Gastrocnemius medialis (tissue), 4 donors: ENCODE measurements around the gene TMEM214. TPM values are rescaled to one million over a fixed set of nuclear protein-coding genes. Genes with fewer than 3 reads are reported as not detected.
A peak's percentile ranks its signal among the peaks of the same experiment; 100 is the strongest.

Experiments
- ATAC-seq, 2 donors: fragments of 150-250 bp; one replicate each; pipeline ENCODE4 v1.9.1; 2016
- DNase-seq, 2 donors: peaks; one replicate each; pipeline ENCODE4 v3.0.0-alpha.2; 2019
- H3K27ac ChIP-seq, 4 donors: fragments of 200-600 bp; sonication (generic); 1 replicate in 1 of 4; 2 replicates in 3 of 4; pipeline ENCODE4 v1.5.1; 2016 to 2018; ENCODE audit warnings: mild to moderate bottlenecking in 2 of 4, moderate library complexity in 1 of 4
- H3K27me3 ChIP-seq, 3 donors: fragments of 200-600 bp; sonication (generic) in 2 of 3; 1 replicate in 1 of 3; 2 replicates in 2 of 3; pipeline versions ENCODE4 v1.5.1 to v1.6.0; 2016 to 2019; ENCODE audit warnings: mild to moderate bottlenecking in 1 of 3, moderate library complexity in 1 of 3
- H3K36me3 ChIP-seq, 2 donors: fragments of 200-600 bp; sonication (generic) in 1 of 2; one replicate each; pipeline ENCODE4 v1.5.1; 2017 to 2018
- H3K4me1 ChIP-seq, 2 donors: fragments of 200-600 bp; sonication (generic) in 1 of 2; one replicate each; pipeline ENCODE4 v1.5.1; 2016 to 2017; ENCODE audit warnings: mild to moderate bottlenecking in 2 of 2
- H3K4me3 ChIP-seq, 4 donors: fragments of 200-600 bp; sonication (generic) in 3 of 4; 1 replicate in 1 of 4; 2 replicates in 3 of 4; pipeline ENCODE4 v1.5.1; 2016 to 2019; ENCODE audit warnings: mild to moderate bottlenecking in 2 of 4
- H3K9me3 ChIP-seq, 3 donors: fragments of 200-600 bp; sonication (generic) in 2 of 3; 1 replicate in 1 of 3; 2 replicates in 2 of 3; pipeline ENCODE4 v1.5.1; 2016 to 2019
- CTCF ChIP-seq, 5 experiments: fragments of 450-650 bp in 3 of 5; fragments of 200-600 bp in 2 of 5; sonication (generic) in 2 of 5; IDR thresholded peaks in 4 of 5; conservative IDR thresholded peaks in 1 of 5; 1 replicate in 4 of 5; 2 replicates in 1 of 5; pipeline ENCODE4 v1.5.1; 2016 to 2019; ENCODE audit warnings: antibody characterized with exemption in 5 of 5, mild to moderate bottlenecking in 3 of 5, moderate library complexity in 3 of 5
- POLR2A ChIP-seq, 2 donors: fragments of 450-650 bp; IDR thresholded peaks; one replicate each; pipeline ENCODE4 v1.6.1; 2017; ENCODE audit warnings: antibody characterized with exemption in 2 of 2, mild to moderate bottlenecking in 2 of 2, moderate library complexity in 2 of 2
- in situ Hi-C, 4 donors: fragments of 200-750 bp; cut with MboI; loops; one replicate each; pipeline versions ENCODE4 v1.15.0 to v1.8.0; 2017; ENCODE audit warnings: low sequenced_read_pairs in 4 of 4
- intact Hi-C: fragments of 100-400 bp; cut with DNase I; formaldehyde crosslinking; loops from one replicate; pipeline ENCODE4 v1.15.1; 2023; ENCODE audit warnings: low total_unique reads
- total RNA-seq, 4 donors: library from RNA; depleted of rRNA; stranded (reverse); fragments of >200 nt; gene quantifications; one replicate each; pipeline versions ENCODE4 v1.1.0 to v1.2.3, GENCODE V29; 2016

The TMEM214 gene
- total RNA-seq, 4 donors from 2014 or later: 20.0 to 37.7 (median 24.9) TPM

- TF ChIP-seq POLR2A (IDR thresholded peaks at IDR 0.05) (no peak), CTCF (IDR thresholded peaks at IDR 0.05 in 4 of 5, conservative IDR thresholded peaks at IDR 0.05 in 1 of 5) (no peak)
- in situ Hi-C loops: no loop called here
- Histone ChIP-seq H3K4me1 (peaks cover 22 to 50% of the 10 kb centered on the region in 2 donors), H3K36me3 (no peaks in the 10 kb centered on the region), H3K27me3 (no peaks in the 10 kb centered on the region), H3K9me3 (no peaks in the 10 kb centered on the region), H3K4me3 (no peak overlapping the region), H3K27ac (peak overlapping the region in 1 of 4 donors; percentile 1)
- peak in 1 of 2 donors; percentile 31 for ATAC-seq
- intact Hi-C loops: no loop called here
- DNase-seq: no peak
Observed at GRCh38 chr2:26988058-26988860, 44.5 kb upstream of the TMEM214 start.

- Histone ChIP-seq H3K4me1 (peaks cover 16 to 41% of the 10 kb centered on the region in 2 donors), H3K4me3 (no peak overlapping the region), H3K27ac (no peak overlapping the region), H3K27me3 (no peaks in the 10 kb centered on the region), H3K9me3 (no peaks in the 10 kb centered on the region), H3K36me3 (no peaks in the 10 kb centered on the region)
- intact Hi-C loops: no loop called here
- no peak for ATAC-seq
- DNase-seq: no peak
- in situ Hi-C loops: no loop called here
- TF ChIP-seq POLR2A (IDR thresholded peaks at IDR 0.05): no peak
- TF ChIP-seq CTCF (IDR thresholded peaks at IDR 0.05 in 4 of 5, conservative IDR thresholded peaks at IDR 0.05 in 1 of 5): no peak
Observed at GRCh38 chr2:26989156-26989555, 43.6 kb upstream of the TMEM214 start.

- Histone ChIP-seq H3K4me3 (no peak overlapping the region), H3K9me3 (no peaks in the 10 kb centered on the region), H3K27ac (no peak overlapping the region), H3K27me3 (no peaks in the 10 kb centered on the region), H3K36me3 (no peaks in the 10 kb centered on the region), H3K4me1 (peaks cover 4 to 18% of the 10 kb centered on the region in 2 donors)
- intact Hi-C loops: no loop called here
- in situ Hi-C loops: no loop called here
- TF ChIP-seq CTCF (IDR thresholded peaks at IDR 0.05 in 4 of 5, conservative IDR thresholded peaks at IDR 0.05 in 1 of 5): no peak
- no peak for TF ChIP-seq POLR2A (IDR thresholded peaks at IDR 0.05)
- ATAC-seq: no peak
- DNase-seq: no peak
Observed at GRCh38 chr2:26991717-26992116, 41.0 kb upstream of the TMEM214 start.

GRCh38 chr2:26993768-26994167, 39.0 kb upstream of the TMEM214 start:
- Histone ChIP-seq H3K36me3 (no peaks in the 10 kb centered on the region), H3K27ac (no peak overlapping the region), H3K4me1 (no peaks in the 10 kb centered on the region), H3K9me3 (no peaks in the 10 kb centered on the region), H3K4me3 (no peak overlapping the region), H3K27me3 (no peaks in the 10 kb centered on the region)
- DNase-seq (no peak), ATAC-seq (no peak)
- in situ Hi-C loops: no loop called here
- no peak for TF ChIP-seq CTCF (IDR thresholded peaks at IDR 0.05 in 4 of 5, conservative IDR thresholded peaks at IDR 0.05 in 1 of 5)
- TF ChIP-seq POLR2A (IDR thresholded peaks at IDR 0.05): no peak
- intact Hi-C loops: no loop called here
